Measurements from ENCODE around the gene TBXAS1.

TBXAS1 gene

GRCh38 chr7:140053812-140054539 is 224.9 kb downstream of the TBXAS1 start:
- DNase-seq, result no peak

- DNase-seq, result no peak
Measured at GRCh38 chr7:140054751-140055150, 225.7 kb downstream of the TBXAS1 start.

GRCh38 chr7:140055833-140056232 is 226.8 kb downstream of the TBXAS1 start:
- no peak for DNase-seq

GRCh38 chr7:140056431-140057142 is 227.5 kb downstream of the TBXAS1 start:
- DNase-seq, result no peak

GRCh38 chr7:140057143-140057535 is 228.1 kb downstream of the TBXAS1 start:
- no peak for DNase-seq

GRCh38 chr7:140058517-140058916 is 229.5 kb downstream of the TBXAS1 start:
- no peak for DNase-seq

GRCh38 chr7:140059273-140060242 is 230.5 kb downstream of the TBXAS1 start:
- DNase-seq, result peak; percentile 93

GRCh38 chr7:140060243-140060630 is 231.2 kb downstream of the TBXAS1 start:
- DNase-seq, result no peak

GRCh38 chr7:140060788-140061606 is 231.9 kb downstream of the TBXAS1 start:
- DNase-seq, result peak; percentile 39

- peak; percentile 48 for DNase-seq
Measured at GRCh38 chr7:140061607-140061930, 232.5 kb downstream of the TBXAS1 start.

- peak; percentile 33 for DNase-seq
Measured at GRCh38 chr7:140062118-140062527, 233.1 kb downstream of the TBXAS1 start.

- DNase-seq, result peak; percentile 85
Measured at GRCh38 chr7:140062528-140063299, 233.7 kb downstream of the TBXAS1 start, which contains the start of gene PARP12. Gene PARP12, minus strand, starts transcription at chr7:140062951. Its CDS starts 104 bp downstream, at chr7:140062847.

- DNase-seq, result no peak
Measured at GRCh38 chr7:140067052-140067451, 238.0 kb downstream of the TBXAS1 start.

- no peak for DNase-seq
Measured at GRCh38 chr7:140068033-140068432, 239.0 kb downstream of the TBXAS1 start.

- DNase-seq, result no peak
Measured at GRCh38 chr7:140069298-140069949, 240.4 kb downstream of the TBXAS1 start.

Measured in EL (cell line).